Measurements from ENCODE around the gene ARF6.

- TF ChIP-seq REST (IDR thresholded peaks at IDR 0.05; ENCODE audit: insufficient read depth in 1 of 2, low read depth in 2 of 2, low read length in 2 of 2) (no peak), POLR2AphosphoS5 (IDR thresholded peaks at IDR 0.05; ENCODE audit: low read depth, low read length) (no peak)
Observed at GRCh38 chr14:49893309-49894213, 679 bp downstream of the ARF6 start.
